SK-N-SH (cell line): ENCODE results near the gene MLX. TPM values are rescaled to one million over a fixed set of nuclear protein-coding genes. Genes with fewer than 3 reads are reported as not detected.

Experiments used
- CTCF ChIA-PET: fragments of 300-600, 350-600 bp; formaldehyde crosslinking; extraction: SDS; loops from one replicate; lab custom pipeline; 2021; lab: Yijun Ruan, JAX
- POLR2A ChIA-PET: fragments of 350-600 bp; sonication (Branson Sonifier 250); formaldehyde crosslinking; extraction: SDS; loops from one replicate; lab custom pipeline; 2020; ENCODE audit warnings: antibody characterized with exemption, inconsistent platforms; lab: Yijun Ruan, JAX
- DNase-seq: peaks from one replicate; pipeline ENCODE4 v3.0.0; 2012
- H2AFZ ChIP-seq: fragments of 200-600 bp; sonication (generic); 2 replicates; pipeline ENCODE4 v1.8.1; 2016; ENCODE audit warnings: antibody characterized with exemption, mild to moderate bottlenecking, low read depth
- H3F3A ChIP-seq: fragments of 200-600 bp; sonication (generic); replicated peaks from 2 replicates; pipeline ENCODE3; 2016; ENCODE audit warnings: antibody characterized with exemption, mild to moderate bottlenecking; ENCODE audit not compliant: insufficient read depth
- H3K27ac ChIP-seq, 2 experiments: fragments of 200-500 bp in 1 of 2; fragments of 200-600 bp in 1 of 2; sonication (Bioruptor generic) in 1 of 2; sonication (generic), shearing (Covaris generic) in 1 of 2; 2 replicates each; pipeline versions ENCODE4 v1.5.1 to v1.6.1; 2014 to 2016; ENCODE audit warnings: low read depth in 2 of 2, inconsistent platforms in 1 of 2, low read length in 1 of 2, mild to moderate bottlenecking in 1 of 2, mixed read lengths in 1 of 2
- H3K27me3 ChIP-seq: fragments of 200-600 bp; sonication (generic), shearing (Covaris generic); 2 replicates; pipeline ENCODE4 v1.6.1; 2016; ENCODE audit warnings: mixed run types; ENCODE audit not compliant: insufficient read depth
- H3K36me3 ChIP-seq, 2 experiments: fragments of 200-500 bp in 1 of 2; fragments of 200-600 bp in 1 of 2; sonication (Bioruptor generic) in 1 of 2; sonication (generic) in 1 of 2; replicated peaks in 1 of 2; 2 replicates each; pipeline versions ENCODE3 to v1.5.1; 2014 to 2016; ENCODE audit warnings: low read length in 1 of 2, mild to moderate bottlenecking in 1 of 2; ENCODE audit not compliant: insufficient read depth in 2 of 2, control insufficient read depth in 1 of 2
- H3K4me1 ChIP-seq, 2 experiments: fragments of 200-500 bp in 1 of 2; fragments of 200-600 bp in 1 of 2; sonication (Bioruptor generic) in 1 of 2; sonication (generic), shearing (Covaris generic) in 1 of 2; 2 replicates each; pipeline versions ENCODE4 v1.5.1 to v1.6.1; 2014 to 2016; ENCODE audit warnings: low read depth in 1 of 2, low read length in 1 of 2, mixed run types in 1 of 2; ENCODE audit not compliant: insufficient read depth in 2 of 2, control insufficient read depth in 1 of 2
- H3K4me2 ChIP-seq: fragments of 200-600 bp; sonication (generic), shearing (Covaris generic); 2 replicates; pipeline ENCODE4 v1.6.1; 2017; ENCODE audit warnings: mixed run types
- H3K4me3 ChIP-seq, 2 experiments: fragments of 200-500 bp in 1 of 2; fragments of 200-600 bp in 1 of 2; sonication (Bioruptor generic) in 1 of 2; sonication (generic), shearing (Covaris generic) in 1 of 2; 2 replicates each; pipeline versions ENCODE4 v1.5.1 to v1.8.1; 2014 to 2016; ENCODE audit warnings: low read depth in 2 of 2, inconsistent platforms in 1 of 2, low read length in 1 of 2, mild to moderate bottlenecking in 1 of 2, mixed read lengths in 1 of 2, moderate library complexity in 1 of 2
- H3K79me2 ChIP-seq: fragments of 200-600 bp; sonication (generic); 2 replicates; pipeline ENCODE4 v1.8.1; 2017; ENCODE audit warnings: mild to moderate bottlenecking; ENCODE audit not compliant: insufficient read depth
- H3K9ac ChIP-seq: fragments of 200-600 bp; sonication (generic); 2 replicates; pipeline ENCODE4 v1.6.1; 2017; ENCODE audit warnings: mixed run types
- H3K9me2 ChIP-seq: fragments of 200-600 bp; sonication (generic); 2 replicates; pipeline ENCODE4 v1.6.1; 2017; ENCODE audit warnings: mixed run types
- H3K9me3 ChIP-seq: fragments of 200-600 bp; sonication (generic); 2 replicates; pipeline ENCODE4 v1.6.1; 2017; ENCODE audit warnings: mixed run types, mild to moderate bottlenecking, moderate library complexity
- H4K20me1 ChIP-seq: fragments of 200-600 bp; sonication (generic); 2 replicates; pipeline ENCODE4 v1.6.1; 2017; ENCODE audit warnings: mild to moderate bottlenecking, mixed run types; ENCODE audit not compliant: insufficient read depth
- CTCF ChIP-seq: fragments of 200-600 bp; sonication (generic); IDR thresholded peaks from 2 replicates; pipeline ENCODE4 v1.6.1; 2017; ENCODE audit warnings: antibody characterized with exemption, mild to moderate bottlenecking, moderate library complexity
- EZH2phosphoT487 ChIP-seq: fragments of 200-600 bp; sonication (generic); IDR thresholded peaks from 2 replicates; pipeline ENCODE4 v1.6.1; 2017; ENCODE audit warnings: low read depth, mixed run types, mild to moderate bottlenecking, antibody characterized with exemption, moderate library complexity, borderline replicate concordance
- FOXJ3 ChIP-seq: sonication (generic); formaldehyde crosslinking; IDR thresholded peaks from 2 replicates; pipeline ENCODE4 v1.5.1; 2020; ENCODE audit warnings: mild to moderate bottlenecking, missing genetic modification reagents
- GABPA ChIP-seq: IDR thresholded peaks from 2 replicates; pipeline ENCODE4 v1.4.0; 2012; ENCODE audit warnings: low read depth, mild to moderate bottlenecking
- MEF2A ChIP-seq: IDR thresholded peaks from 2 replicates; pipeline ENCODE4 v1.4.0; 2012; ENCODE audit warnings: low read depth, borderline replicate concordance
- PBX3 ChIP-seq: IDR thresholded peaks from 2 replicates; pipeline ENCODE4; 2012
- POLR2AphosphoS5 ChIP-seq: IDR thresholded peaks from 2 replicates; pipeline ENCODE4 v1.6.1; 2012; ENCODE audit warnings: low read depth, low read length
- REST ChIP-seq: IDR thresholded peaks from 2 replicates; pipeline ENCODE4 v1.6.1; 2012; ENCODE audit warnings: mild to moderate bottlenecking, low read depth, low read length, moderate library complexity
- TCF12 ChIP-seq: IDR thresholded peaks from 2 replicates; pipeline ENCODE4 v1.4.0; 2012
- USF2 ChIP-seq: fragments of 150-350 bp; IDR thresholded peaks from 2 replicates; pipeline ENCODE4 v1.6.1; 2017; ENCODE audit warnings: antibody characterized with exemption, low read length, low read depth, borderline replicate concordance
- WGBS: methylation state at CpG from one replicate; pipeline ENCODE4 v1.1.6; 2017; ENCODE audit warnings: low lambda C conversion rate; 5-methylcytosine and 5-hydroxymethylcytosine counted together
- polyA plus RNA-seq, 3 experiments: library from polyadenylated mRNA; depleted of rRNA; stranded (reverse); fragments of >200 nt; gene quantifications; 2 replicates each; pipeline ENCODE4 v1.2.3, GENCODE V29; 2012

MLX gene
- polyA plus RNA-seq, 1 of the 3 experiments (the other 2 are of a cell fraction), result 44.5 TPM

- Histone ChIP-seq H3K4me3 (peak overlapping the region in 1 of 2 experiments; percentile 25; a peak in 1 of 4 replicates), H3K79me2 (peaks cover 16% of the 10 kb centered on the region), H3K9ac (peak overlapping the region; percentile 73; the same call in 1 of the 2 replicates), H2AFZ (no peak overlapping the region), H3K27ac (peak overlapping the region; percentile 92 to 100), H3K9me2 (no peaks in the 10 kb centered on the region), H3K4me1 (peaks cover 43 to 57% of the 10 kb centered on the region in 2 experiments), H3K9me3 (no peaks in the 10 kb centered on the region), H3K36me3 (no peaks in the 10 kb centered on the region), H3K4me2 (peak overlapping the region; percentile 81), H4K20me1 (no peaks in the 10 kb centered on the region), H3K27me3 (no peaks in the 10 kb centered on the region), H3F3A (peaks cover 64% of the 10 kb centered on the region)
- CTCF ChIA-PET, result interaction anchor here (0.6 to 7.9 kb wide), 13 partner anchors 9 to 208 kb away, joined by 3 to 83 read pairs (median 4); no protein-coding TSS in a partner anchor
- TF ChIP-seq TCF12, result no peak
- TF ChIP-seq CTCF, result peak; percentile 44
- POLR2A ChIA-PET, result no interaction called here
- 34% methylated on average over 5 of the region's 9 CpGs for WGBS
- no peak for DNase-seq
Measured at GRCh38 chr17:42520540-42520951, 46.4 kb upstream of the MLX start.

- H3K9me2 ChIP-seq, result no peaks in the 10 kb centered on the region
- H3K4me1 ChIP-seq, result peaks cover 43 to 57% of the 10 kb centered on the region in 2 experiments
- WGBS, result 81% methylated on average over 7 of the region's 8 CpGs
- H3K4me3 ChIP-seq, result no peak overlapping the region
- H3K36me3 ChIP-seq, result no peaks in the 10 kb centered on the region
- no peak overlapping the region for H2AFZ ChIP-seq
- peak overlapping the region; percentile 92 to 100 for H3K27ac ChIP-seq
- peaks cover 16% of the 10 kb centered on the region for H3K79me2 ChIP-seq
- peak overlapping the region; percentile 81 for H3K4me2 ChIP-seq
- H3K9ac ChIP-seq, result peak overlapping the region; percentile 73; the same call in 1 of the 2 replicates
- ChIA-PET POLR2A (no interaction called here), CTCF (interaction anchor here (0.9 to 7.9 kb wide), 11 partner anchors 9 to 209 kb away, joined by 3 to 83 read pairs (median 4); no protein-coding TSS in a partner anchor)
- H3F3A ChIP-seq, result peaks cover 68% of the 10 kb centered on the region
- DNase-seq, result no peak
- H4K20me1 ChIP-seq, result no peaks in the 10 kb centered on the region
- H3K9me3 ChIP-seq, result no peaks in the 10 kb centered on the region
- TF ChIP-seq PBX3 (peak; percentile 46), MEF2A (no peak)
- H3K27me3 ChIP-seq, result no peaks in the 10 kb centered on the region
Measured at GRCh38 chr17:42521036-42521435, 45.9 kb upstream of the MLX start.

GRCh38 chr17:42521666-42522262, 45.1 kb upstream of the MLX start:
- H3K9ac ChIP-seq, result peak overlapping the region; percentile 73; the same call in 1 of the 2 replicates
- no peaks in the 10 kb centered on the region for H4K20me1 ChIP-seq
- H3K27me3 ChIP-seq, result no peaks in the 10 kb centered on the region
- H3K9me3 ChIP-seq, result no peaks in the 10 kb centered on the region
- H3F3A ChIP-seq, result peaks cover 72% of the 10 kb centered on the region
- CTCF ChIA-PET, result interaction anchor here (0.9 to 7.9 kb wide), 4 partner anchors 9 to 200 kb away, joined by 3 to 83 read pairs (median 10); no protein-coding TSS in a partner anchor
- H3K4me3 ChIP-seq, result no peak overlapping the region
- no peak overlapping the region for H2AFZ ChIP-seq
- peak overlapping the region; percentile 92 to 100 for H3K27ac ChIP-seq
- peaks cover 16% of the 10 kb centered on the region for H3K79me2 ChIP-seq
- H3K4me1 ChIP-seq, result peaks cover 43 to 57% of the 10 kb centered on the region in 2 experiments
- POLR2A ChIA-PET, result no interaction called here
- peak overlapping the region; percentile 81 for H3K4me2 ChIP-seq
- WGBS, result 85% methylated on average over 9 of the region's 11 CpGs
- DNase-seq, result no peak
- no peaks in the 10 kb centered on the region for H3K9me2 ChIP-seq
- H3K36me3 ChIP-seq, result no peaks in the 10 kb centered on the region
- TF ChIP-seq PBX3 (no peak), EZH2phosphoT487 (no peak), FOXJ3 (CRISPR knock-in tag) (no peak), USF2 (no peak), GABPA (no peak), POLR2AphosphoS5 (no peak), REST (no peak)
